ENCODE measurements around the gene JCHAIN.

JCHAIN gene

GRCh38 chr4:70666369-70666768 lies at the start of gene JCHAIN:
JCHAIN (minus strand) TSS chr4:70666508; CDS start chr4:70666490, 18 bp downstream.
- peak within 1 kb of the TSS; percentile 56; the same call in 1 of the 2 replicates for H2AFZ ChIP-seq (ENCODE audit: low read length)
- no peaks in the 10 kb centered on the region for H4K20me1 ChIP-seq (ENCODE audit: insufficient read depth, low read length, poor library complexity, severe bottlenecking)
- TF ChIP-seq EZH2phosphoT487 (IDR thresholded peaks at IDR 0.05; ENCODE audit: borderline replicate concordance) (no peak), CTCF (conservative IDR thresholded peaks at IDR 0.05; ENCODE audit: low read length) (no peak)
- H3K79me2 ChIP-seq (ENCODE audit: insufficient read depth, low read length) = no peaks in the 10 kb centered on the region
- H3K9me3 ChIP-seq (ENCODE audit: insufficient read depth, low read depth, low read length) = no peaks in the 10 kb centered on the region
- H3K36me3 ChIP-seq (ENCODE audit: insufficient read depth, low read length) = no peaks in the 10 kb centered on the region
- H3K4me1 ChIP-seq (ENCODE audit: insufficient read depth, low read length, poor library complexity, severe bottlenecking) = peaks cover 8% of the 10 kb centered on the region
- no peak within 1 kb of the TSS for H3K9ac ChIP-seq (ENCODE audit: low read depth, low read length, poor library complexity, severe bottlenecking)
- H3K9me2 ChIP-seq (replicated peaks; ENCODE audit: low read depth, low read length) = no peaks in the 10 kb centered on the region
- no peaks in the 10 kb centered on the region for H3F3A ChIP-seq (ENCODE audit: low read depth)
- no peaks in the 10 kb centered on the region for H3K27me3 ChIP-seq (ENCODE audit: insufficient read depth, low read length, poor library complexity, severe bottlenecking)
- H3K4me2 ChIP-seq (ENCODE audit: low read depth, low read length, poor library complexity, severe bottlenecking) = no peak within 1 kb of the TSS
- H3K4me3 ChIP-seq (ENCODE audit: low read length, poor library complexity, severe bottlenecking) = no peak within 1 kb of the TSS

GRCh38 chr4:70715097-70715496 lies 48.8 kb upstream of the JCHAIN start:
- Histone ChIP-seq H4K20me1 (ENCODE audit: insufficient read depth, low read length, poor library complexity, severe bottlenecking) (peaks cover 6% of the 10 kb centered on the region), H3F3A (ENCODE audit: low read depth) (no peaks in the 10 kb centered on the region), H3K27me3 (ENCODE audit: insufficient read depth, low read length, poor library complexity, severe bottlenecking) (no peaks in the 10 kb centered on the region), H2AFZ (ENCODE audit: low read length) (no peak overlapping the region), H3K36me3 (ENCODE audit: insufficient read depth, low read length) (no peaks in the 10 kb centered on the region), H3K9ac (ENCODE audit: low read depth, low read length, poor library complexity, severe bottlenecking) (no peak overlapping the region), H3K4me1 (ENCODE audit: insufficient read depth, low read length, poor library complexity, severe bottlenecking) (peaks cover 35% of the 10 kb centered on the region), H3K4me3 (ENCODE audit: low read length, poor library complexity, severe bottlenecking) (no peak overlapping the region), H3K9me3 (ENCODE audit: insufficient read depth, low read depth, low read length) (no peaks in the 10 kb centered on the region), H3K4me2 (ENCODE audit: low read depth, low read length, poor library complexity, severe bottlenecking) (no peak overlapping the region), H3K9me2 (replicated peaks; ENCODE audit: low read depth, low read length) (no peaks in the 10 kb centered on the region), H3K79me2 (ENCODE audit: insufficient read depth, low read length) (peaks cover 87% of the 10 kb centered on the region)
- no peak for TF ChIP-seq EZH2phosphoT487 (IDR thresholded peaks at IDR 0.05; ENCODE audit: borderline replicate concordance)
- TF ChIP-seq CTCF (conservative IDR thresholded peaks at IDR 0.05; ENCODE audit: low read length) = no peak

DNA sequence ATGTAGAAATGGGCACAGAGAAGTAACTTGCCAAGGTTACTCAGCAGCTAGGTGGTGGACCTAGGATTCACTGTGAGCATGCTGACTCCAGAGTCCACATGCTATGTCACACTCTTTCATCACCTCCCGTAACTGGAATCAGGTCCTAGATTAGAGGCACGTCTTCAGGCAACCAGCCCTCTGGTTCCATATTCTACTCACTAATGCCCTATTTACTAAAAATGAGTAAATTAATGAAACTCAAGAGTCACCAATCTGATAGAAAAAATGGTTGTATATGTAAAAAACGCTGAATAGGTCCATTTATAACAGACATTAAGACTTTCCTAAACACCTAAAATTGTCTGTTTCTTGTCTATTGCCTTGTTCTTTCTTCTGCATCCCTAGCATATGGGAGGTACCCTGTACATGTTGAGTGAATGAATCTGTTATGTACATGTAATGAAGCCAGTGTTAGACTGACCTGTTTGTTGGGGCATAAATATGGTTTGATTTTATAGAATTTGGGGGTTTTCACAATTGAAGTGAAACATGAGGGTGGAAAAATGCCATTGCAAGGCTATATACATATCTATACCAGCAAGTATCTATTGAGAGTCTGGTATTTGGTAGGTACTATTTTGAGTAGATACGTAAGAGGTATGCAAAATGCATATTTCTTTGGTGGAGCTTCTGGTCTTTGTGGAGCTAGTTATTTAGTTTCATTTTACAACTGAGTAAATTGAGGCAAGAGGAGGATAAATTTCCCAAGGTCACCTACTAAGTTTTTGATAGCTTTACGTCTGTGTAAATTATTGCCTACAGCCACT lies 48.0 kb upstream of the JCHAIN start:
- no peak overlapping the region for H2AFZ ChIP-seq (ENCODE audit: low read length)
- no peak overlapping the region for H3K9ac ChIP-seq (ENCODE audit: low read depth, low read length, poor library complexity, severe bottlenecking)
- H3K4me1 ChIP-seq (ENCODE audit: insufficient read depth, low read length, poor library complexity, severe bottlenecking) = peaks cover 42% of the 10 kb centered on the region
- peak overlapping the region; percentile 27 for H3K4me3 ChIP-seq (ENCODE audit: low read length, poor library complexity, severe bottlenecking)
- H3K9me2 ChIP-seq (replicated peaks; ENCODE audit: low read depth, low read length) = no peaks in the 10 kb centered on the region
- H4K20me1 ChIP-seq (ENCODE audit: insufficient read depth, low read length, poor library complexity, severe bottlenecking) = peaks cover 10% of the 10 kb centered on the region
- H3K4me2 ChIP-seq (ENCODE audit: low read depth, low read length, poor library complexity, severe bottlenecking) = peak overlapping the region; percentile 36
- 0 out of 2 replicates have a peak, but pooled peaks cover 3% of the 10 kb centered on the region for H3F3A ChIP-seq (ENCODE audit: low read depth)
- H3K9me3 ChIP-seq (ENCODE audit: insufficient read depth, low read depth, low read length) = no peaks in the 10 kb centered on the region
- no peaks in the 10 kb centered on the region for H3K36me3 ChIP-seq (ENCODE audit: insufficient read depth, low read length)
- TF ChIP-seq EZH2phosphoT487 (IDR thresholded peaks at IDR 0.05; ENCODE audit: borderline replicate concordance) (no peak), CTCF (conservative IDR thresholded peaks at IDR 0.05; ENCODE audit: low read length) (no peak)
- no peaks in the 10 kb centered on the region for H3K27me3 ChIP-seq (ENCODE audit: insufficient read depth, low read length, poor library complexity, severe bottlenecking)
- H3K79me2 ChIP-seq (ENCODE audit: insufficient read depth, low read length) = peaks cover 86% of the 10 kb centered on the region
